BE2C (cell line): Measurements from ENCODE around the gene LGALS9.

Experiments
- DNase-seq: peaks from one replicate; pipeline ENCODE4 v3.0.0-alpha.2; 2020
- H3K27me3 ChIP-seq: fragments of 250-450 bp; sonication (Bioruptor Pico); 2 replicates; pipeline ENCODE4 v1.5.1; 2020; ENCODE audit warnings: mild to moderate bottlenecking
- H3K36me3 ChIP-seq: fragments of 250-450 bp; sonication (Bioruptor Pico); 2 replicates; pipeline ENCODE4 v1.5.1; 2020; ENCODE audit warnings: mild to moderate bottlenecking
- H3K4me1 ChIP-seq: fragments of 250-450 bp; sonication (Bioruptor Pico); 2 replicates; pipeline ENCODE4 v1.5.1; 2020
- H3K4me3 ChIP-seq: 2 replicates; pipeline ENCODE4 v1.5.1; 2011; ENCODE audit warnings: low read depth, low read length
- H3K9me3 ChIP-seq: fragments of 250-450 bp; sonication (Bioruptor Pico); 2 replicates; pipeline ENCODE4 v1.5.1; 2020
- CTCF ChIP-seq: IDR thresholded peaks from 2 replicates; pipeline ENCODE4 v1.5.1; 2012; ENCODE audit warnings: mild to moderate bottlenecking, low read depth, low read length

Gene LGALS9

GRCh38 chr17:27601069-27601974 lies 29.7 kb upstream of the LGALS9 start:
- H3K4me3 ChIP-seq, result no peak overlapping the region
- H3K27me3 ChIP-seq, result no peaks in the 10 kb centered on the region
- TF ChIP-seq CTCF, result peak; percentile 80
- peaks cover 5% of the 10 kb centered on the region for H3K4me1 ChIP-seq
- peak; percentile 67 for DNase-seq
- no peaks in the 10 kb centered on the region for H3K9me3 ChIP-seq
- H3K36me3 ChIP-seq, result no peaks in the 10 kb centered on the region

- H3K4me3 ChIP-seq, result no peak overlapping the region
Observed at GRCh38 chr17:27601975-27602302, 29.0 kb upstream of the LGALS9 start.

GRCh38 chr17:27602721-27603420 lies 28.1 kb upstream of the LGALS9 start:
- Histone ChIP-seq H3K27me3 (no peaks in the 10 kb centered on the region), H3K36me3 (no peaks in the 10 kb centered on the region), H3K4me1 (no peaks in the 10 kb centered on the region), H3K9me3 (no peaks in the 10 kb centered on the region), H3K4me3 (no peak overlapping the region)
- peak; percentile 84 for TF ChIP-seq CTCF
- peak; percentile 70 for DNase-seq

More at GRCh38 chr17:27601975-27602302, 29.0 kb upstream of the LGALS9 start:
- no peak for DNase-seq
- H3K36me3 ChIP-seq, result no peaks in the 10 kb centered on the region
- H3K4me1 ChIP-seq, result no peaks in the 10 kb centered on the region; the same call in none of the 2 replicates
- no peak for TF ChIP-seq CTCF
- H3K9me3 ChIP-seq, result no peaks in the 10 kb centered on the region
- H3K27me3 ChIP-seq, result no peaks in the 10 kb centered on the region

- no peaks in the 10 kb centered on the region for H3K9me3 ChIP-seq
- H3K36me3 ChIP-seq, result no peaks in the 10 kb centered on the region
- H3K4me3 ChIP-seq, result no peak overlapping the region
- no peak for TF ChIP-seq CTCF
- no peak for DNase-seq
- no peaks in the 10 kb centered on the region for H3K27me3 ChIP-seq
- H3K4me1 ChIP-seq, result no peaks in the 10 kb centered on the region
Observed at GRCh38 chr17:27603421-27603770, 27.6 kb upstream of the LGALS9 start.

- no peak overlapping the region for H3K4me3 ChIP-seq
- no peaks in the 10 kb centered on the region for H3K27me3 ChIP-seq
- no peak for TF ChIP-seq CTCF
- no peaks in the 10 kb centered on the region for H3K4me1 ChIP-seq
- no peaks in the 10 kb centered on the region for H3K36me3 ChIP-seq
- no peak for DNase-seq
- no peaks in the 10 kb centered on the region for H3K9me3 ChIP-seq
Observed at GRCh38 chr17:27603880-27604794, 26.9 kb upstream of the LGALS9 start.
